ENCODE measurements around the gene MARS1.
"Not testable (repeated sequence)": the region's sequence is repeated elsewhere in the genome, so short reads cannot be mapped to it uniquely, and the experiment has no call there.

The MARS1 gene

DNA sequence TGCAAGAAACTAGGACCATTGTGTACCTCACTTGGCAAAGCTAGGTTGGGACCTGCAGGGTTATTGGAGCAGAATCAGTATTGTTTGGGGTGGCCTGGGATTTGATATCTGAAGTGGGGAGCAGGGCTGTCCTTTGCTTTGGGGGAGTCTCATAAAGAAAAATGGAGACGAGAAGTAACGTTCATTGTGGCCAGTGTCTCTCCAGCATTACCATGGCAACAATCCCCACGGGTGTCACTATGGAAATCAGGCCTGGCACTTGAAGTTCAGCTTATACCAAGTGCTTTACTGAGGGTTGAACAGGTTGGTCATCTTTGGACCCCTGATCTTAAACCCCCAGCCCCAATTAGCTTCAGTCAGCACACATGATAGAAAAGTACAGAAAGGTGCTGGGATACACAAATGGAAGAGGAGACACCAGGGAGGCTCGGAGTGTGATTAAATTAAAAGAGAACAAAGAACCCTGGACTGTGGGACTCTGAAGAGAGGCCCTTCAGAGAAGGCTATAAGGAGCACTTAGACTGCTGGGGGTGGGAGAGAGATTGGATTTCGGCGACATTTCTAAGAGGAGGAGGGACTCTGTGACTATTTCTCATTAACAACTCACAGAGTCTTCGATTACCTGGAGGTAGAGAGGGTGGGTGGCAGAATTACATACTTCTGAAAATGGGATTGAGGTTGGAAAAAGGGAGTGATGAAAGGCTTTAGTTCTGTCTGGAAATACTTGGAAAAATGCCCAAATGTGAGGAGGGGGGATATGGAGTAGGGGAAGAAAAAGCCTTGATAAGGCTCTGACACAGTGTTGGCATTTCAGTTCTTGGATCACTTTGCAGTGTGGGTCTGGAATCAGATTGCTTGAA, 65.7 kb downstream of the MARS1 start:
- no peak for DNase-seq

- DNase-seq, result no peak
These were observed 66.6 kb downstream of the MARS1 start for GRCh38 chr12:57554453-57554852.

DNA sequence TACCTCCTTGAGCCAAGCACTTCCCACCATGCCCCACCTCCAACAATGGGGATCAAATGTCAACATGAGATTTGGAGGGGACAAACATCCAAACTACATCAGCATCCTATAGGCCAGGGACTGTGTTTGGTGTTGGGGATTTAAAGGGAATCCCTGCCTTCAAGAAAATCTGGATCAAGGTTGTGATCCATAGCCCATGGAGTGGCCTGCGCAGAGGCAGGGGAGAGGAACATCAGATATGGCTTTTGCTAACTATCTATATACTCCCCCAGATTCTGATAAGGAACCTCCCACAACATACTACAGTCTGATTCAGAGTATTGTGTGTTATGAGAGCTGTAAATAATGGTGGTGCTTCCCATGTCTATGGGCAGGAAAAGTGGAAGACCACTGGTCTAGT, 67.0 kb downstream of the MARS1 start:
- no peak for DNase-seq

- no peak for DNase-seq
These were observed 71.0 kb downstream of the MARS1 start for GRCh38 chr12:57558864-57559263.

GRCh38 chr12:57560516-57560915, 72.6 kb downstream of the MARS1 start:
- no peak for DNase-seq

- DNase-seq, result not testable (repeated sequence)
These were observed 73.2 kb downstream of the MARS1 start for GRCh38 chr12:57561117-57561516.

DNA sequence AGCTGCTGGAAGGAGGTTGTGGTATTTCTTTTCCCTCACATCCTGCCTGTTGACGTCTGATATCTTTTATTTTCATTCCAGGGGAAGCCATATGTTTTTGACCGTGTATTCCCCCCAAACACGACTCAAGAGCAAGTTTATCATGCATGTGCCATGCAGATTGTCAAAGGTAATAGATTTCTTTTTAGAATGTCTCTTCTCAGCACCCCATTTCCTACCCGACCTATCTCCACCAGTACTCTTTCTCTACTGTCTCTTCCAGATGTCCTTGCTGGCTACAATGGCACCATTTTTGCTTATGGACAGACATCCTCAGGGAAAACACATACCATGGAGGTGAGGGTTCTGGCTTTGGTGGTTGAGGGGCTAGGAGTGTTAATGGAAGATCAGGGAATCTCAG, 75.5 kb downstream of the MARS1 start:
- DNase-seq, result no peak

- DNase-seq, result no peak
These were observed 76.4 kb downstream of the MARS1 start for GRCh38 chr12:57564178-57564740.

All from AML-193 (cell line).